ENCODE results near the gene SPDYA.

DNA sequence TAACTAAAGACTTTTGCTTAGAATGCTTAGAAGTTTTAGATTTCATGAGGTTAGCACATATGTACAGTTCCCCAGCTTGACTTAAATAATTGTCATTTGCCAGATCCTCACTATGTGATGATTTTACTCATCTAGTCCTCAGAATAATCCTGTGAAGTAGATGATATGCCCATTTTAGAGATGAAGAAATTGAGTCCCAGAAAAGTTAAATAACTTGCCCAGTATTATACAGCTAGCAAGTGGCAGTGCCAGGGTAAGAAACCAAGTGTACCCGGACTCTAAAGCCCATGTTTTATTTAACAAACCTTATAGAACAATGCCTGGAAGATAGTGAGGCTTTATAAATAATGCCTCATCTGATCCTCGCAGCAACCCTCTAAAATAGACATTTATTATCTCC, 28.3 kb downstream of the SPDYA start:
- TF ChIP-seq, protein P1, sequence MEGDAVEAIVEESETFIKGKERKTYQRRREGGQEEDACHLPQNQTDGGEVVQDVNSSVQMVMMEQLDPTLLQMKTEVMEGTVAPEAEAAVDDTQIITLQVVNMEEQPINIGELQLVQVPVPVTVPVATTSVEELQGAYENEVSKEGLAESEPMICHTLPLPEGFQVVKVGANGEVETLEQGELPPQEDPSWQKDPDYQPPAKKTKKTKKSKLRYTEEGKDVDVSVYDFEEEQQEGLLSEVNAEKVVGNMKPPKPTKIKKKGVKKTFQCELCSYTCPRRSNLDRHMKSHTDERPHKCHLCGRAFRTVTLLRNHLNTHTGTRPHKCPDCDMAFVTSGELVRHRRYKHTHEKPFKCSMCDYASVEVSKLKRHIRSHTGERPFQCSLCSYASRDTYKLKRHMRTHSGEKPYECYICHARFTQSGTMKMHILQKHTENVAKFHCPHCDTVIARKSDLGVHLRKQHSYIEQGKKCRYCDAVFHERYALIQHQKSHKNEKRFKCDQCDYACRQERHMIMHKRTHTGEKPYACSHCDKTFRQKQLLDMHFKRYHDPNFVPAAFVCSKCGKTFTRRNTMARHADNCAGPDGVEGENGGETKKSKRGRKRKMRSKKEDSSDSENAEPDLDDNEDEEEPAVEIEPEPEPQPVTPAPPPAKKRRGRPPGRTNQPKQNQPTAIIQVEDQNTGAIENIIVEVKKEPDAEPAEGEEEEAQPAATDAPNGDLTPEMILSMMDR (IDR thresholded peaks at IDR 0.05) = no peak
- TF ChIP-seq POLR2AphosphoS5 (IDR thresholded peaks at IDR 0.05) (no peak), POLR2A (IDR thresholded peaks at IDR 0.05) (no peak)

Data from prostate gland (tissue), 2 donors.